NCI-H2081 (cell line): ENCODE results near the gene GID4.

Source experiments
- DNase-seq, 2 experiments: peaks; one replicate each; lab custom pipeline; 2025; lab: John Stamatoyannopoulos, UW

Gene GID4

DNA sequence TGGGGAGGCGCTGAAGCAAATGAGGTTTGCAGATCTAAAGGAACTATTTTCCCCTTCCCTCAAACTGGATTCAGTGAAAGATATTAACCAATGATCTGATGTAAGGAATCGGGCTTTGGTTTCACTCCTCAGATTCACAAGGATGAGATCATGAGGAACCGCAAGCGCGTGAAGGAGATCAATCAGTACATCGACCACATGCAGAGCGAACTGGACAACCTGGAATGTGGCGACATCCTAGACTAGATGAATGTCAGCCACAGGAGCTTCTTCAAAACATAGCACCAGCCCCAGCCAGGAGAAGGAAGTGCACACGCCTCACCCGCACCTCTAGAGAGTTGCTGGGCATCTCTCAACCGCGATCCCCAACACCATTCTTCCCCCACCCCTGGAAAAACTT lies 22.8 kb upstream of the GID4 start:
- DNase-seq: no peak

GRCh38 chr17:18017958-18018357 lies 21.2 kb upstream of the GID4 start:
- no peak for DNase-seq

GRCh38 chr17:18018411-18018921 lies 20.7 kb upstream of the GID4 start:
- DNase-seq: no peak

DNA sequence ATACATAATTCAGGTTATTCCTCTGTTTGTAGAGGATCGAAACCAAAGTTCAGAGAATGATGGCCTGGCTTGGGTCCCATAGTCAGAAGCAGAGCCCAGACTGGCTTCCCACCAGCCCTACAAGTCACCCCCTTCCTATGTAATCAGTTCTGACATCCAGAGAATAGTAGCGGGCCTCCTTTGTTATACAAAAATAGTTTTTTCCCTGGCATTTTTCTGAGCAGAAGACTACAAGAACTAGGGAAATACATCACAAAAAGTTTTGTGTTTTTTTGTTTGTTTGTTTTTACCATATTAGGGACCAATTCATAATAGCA lies 19.4 kb upstream of the GID4 start:
- DNase-seq: no peak

- no peak for DNase-seq
Measured at GRCh38 chr17:18020971-18021370, 18.2 kb upstream of the GID4 start.

- no peak for DNase-seq
Measured at GRCh38 chr17:18021372-18021771, 17.8 kb upstream of the GID4 start.

- DNase-seq: no peak
Measured at GRCh38 chr17:18025241-18025944, 13.8 kb upstream of the GID4 start.

DNA sequence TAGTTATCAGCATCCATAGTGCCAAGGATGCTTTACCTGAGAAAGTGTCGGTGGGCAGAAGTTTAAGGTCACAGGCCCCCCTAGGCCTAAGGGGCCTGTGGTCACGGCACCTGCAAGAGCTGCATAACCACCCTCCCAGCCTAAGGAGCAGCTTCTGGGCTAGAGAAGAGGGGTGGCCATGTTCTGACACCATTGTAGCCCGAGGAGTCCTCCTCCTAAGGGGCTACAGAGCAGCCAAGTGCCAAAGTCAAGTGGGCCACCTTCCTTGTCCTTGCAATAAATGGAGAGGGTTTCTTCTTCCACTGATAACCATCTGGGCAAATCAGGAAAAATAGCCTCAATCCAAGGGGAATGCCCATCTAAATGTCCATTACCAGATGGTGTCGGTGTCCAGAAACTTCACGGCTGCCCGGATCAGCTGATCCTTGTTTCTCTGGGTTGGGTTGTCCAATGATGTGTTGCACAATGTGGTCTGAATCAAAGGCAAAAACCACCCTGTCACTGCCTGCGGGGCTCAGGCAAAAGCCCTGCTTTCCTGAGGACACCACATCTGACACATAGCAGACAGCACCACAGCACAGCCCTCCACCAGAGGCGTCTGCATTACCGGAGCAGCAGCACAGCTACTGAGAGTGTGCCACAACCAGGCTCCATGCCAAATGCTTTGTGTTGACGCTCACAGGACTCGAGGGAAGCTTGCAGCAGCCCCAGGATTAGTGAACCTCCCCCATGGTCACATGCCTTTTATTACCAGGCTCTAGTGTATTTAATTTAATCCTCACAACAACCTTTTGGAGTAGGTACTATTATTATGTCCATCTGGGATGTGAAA lies 13.0 kb upstream of the GID4 start:
- DNase-seq: peak; percentile 30 to 68

GRCh38 chr17:18027280-18027679 lies 11.9 kb upstream of the GID4 start:
- DNase-seq: peak in 1 of 2 experiments; percentile 54

DNA sequence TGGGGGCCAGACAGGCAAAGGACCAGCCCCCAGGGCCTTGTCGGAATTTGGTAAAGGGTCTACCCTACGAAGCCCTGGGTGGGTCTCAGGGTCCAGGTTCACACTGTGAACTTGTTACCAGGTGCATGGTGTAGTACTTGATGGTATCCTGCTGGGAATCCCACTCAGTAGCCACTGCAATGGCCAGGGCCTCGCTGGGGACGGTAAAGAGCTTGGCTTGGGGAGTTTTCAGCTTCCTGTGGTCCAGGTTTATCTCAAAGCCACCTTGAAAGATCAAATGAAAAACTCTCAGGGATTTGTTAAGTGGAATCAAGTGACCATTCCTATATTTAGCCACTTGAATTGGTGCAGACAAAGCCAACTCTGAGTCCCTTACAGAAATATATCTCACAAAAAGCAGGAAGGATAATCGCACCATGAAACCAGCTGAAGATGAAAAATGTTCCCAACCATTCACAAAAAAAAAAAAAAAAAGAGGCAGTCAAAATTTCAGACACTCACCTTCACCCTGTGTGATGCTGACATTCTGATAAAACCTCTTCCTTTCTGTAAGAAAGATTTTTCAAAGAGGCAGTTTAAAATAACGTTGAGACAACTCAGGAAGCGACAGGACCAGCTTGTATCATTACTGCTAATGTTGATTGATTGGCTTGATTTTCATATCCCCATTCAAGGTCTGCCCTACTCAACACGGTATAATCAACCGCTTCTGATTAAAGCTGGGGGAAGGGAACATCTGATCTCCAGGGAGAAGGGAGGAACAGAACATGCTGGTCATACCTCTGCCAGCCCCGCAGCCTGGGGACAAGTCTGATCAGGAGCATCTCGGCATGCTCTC lies 10.9 kb upstream of the GID4 start:
- DNase-seq: peak in 1 of 2 experiments; percentile 50

DNA sequence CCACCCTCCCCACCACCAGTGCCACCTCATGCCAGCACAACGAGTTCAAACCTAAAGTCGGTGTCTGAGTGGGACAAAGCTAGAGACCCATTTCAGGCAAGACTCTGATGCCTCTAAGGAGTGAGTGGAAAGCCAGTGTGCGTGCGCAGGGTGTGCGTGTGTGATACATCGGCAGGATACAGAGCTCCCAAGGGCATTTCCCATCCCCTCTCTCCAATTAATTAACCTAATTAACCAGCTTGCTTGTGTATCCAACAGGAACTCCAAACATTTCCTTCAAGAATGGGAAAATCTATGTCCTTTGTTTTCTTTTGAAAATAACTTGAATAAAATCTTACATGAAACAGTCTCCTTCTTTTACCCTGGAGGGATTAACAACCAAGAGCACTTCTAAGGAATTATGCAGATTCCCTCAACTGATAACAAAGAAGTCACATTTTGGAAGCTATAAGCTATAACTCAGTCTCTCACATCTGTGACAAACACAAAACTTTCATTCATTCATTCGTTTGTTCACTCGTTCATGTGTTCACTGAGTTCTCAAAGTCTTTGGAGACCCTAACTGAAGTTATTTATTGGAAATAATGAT lies 10.2 kb upstream of the GID4 start:
- no peak for DNase-seq

DNA sequence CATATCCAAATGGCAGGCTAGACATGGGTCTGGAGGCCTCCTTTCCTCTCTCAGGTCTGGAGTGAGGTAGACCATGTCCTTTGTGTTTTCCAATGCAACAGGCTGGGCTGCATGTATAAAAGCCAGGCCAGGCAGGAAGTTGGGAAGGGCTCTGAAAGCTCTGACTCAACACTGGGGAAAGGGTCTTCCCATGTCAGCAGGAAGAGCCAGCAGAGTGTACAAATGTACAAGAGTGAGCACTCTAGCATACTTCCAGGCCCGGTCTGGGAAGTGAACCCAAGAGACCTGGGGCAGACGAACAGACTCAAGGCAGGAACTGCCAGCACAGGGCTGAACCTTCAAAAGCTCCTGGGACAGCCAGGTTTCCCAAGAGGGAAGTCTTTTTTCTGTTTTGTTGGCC lies 7.3 kb upstream of the GID4 start:
- no peak for DNase-seq

DNA sequence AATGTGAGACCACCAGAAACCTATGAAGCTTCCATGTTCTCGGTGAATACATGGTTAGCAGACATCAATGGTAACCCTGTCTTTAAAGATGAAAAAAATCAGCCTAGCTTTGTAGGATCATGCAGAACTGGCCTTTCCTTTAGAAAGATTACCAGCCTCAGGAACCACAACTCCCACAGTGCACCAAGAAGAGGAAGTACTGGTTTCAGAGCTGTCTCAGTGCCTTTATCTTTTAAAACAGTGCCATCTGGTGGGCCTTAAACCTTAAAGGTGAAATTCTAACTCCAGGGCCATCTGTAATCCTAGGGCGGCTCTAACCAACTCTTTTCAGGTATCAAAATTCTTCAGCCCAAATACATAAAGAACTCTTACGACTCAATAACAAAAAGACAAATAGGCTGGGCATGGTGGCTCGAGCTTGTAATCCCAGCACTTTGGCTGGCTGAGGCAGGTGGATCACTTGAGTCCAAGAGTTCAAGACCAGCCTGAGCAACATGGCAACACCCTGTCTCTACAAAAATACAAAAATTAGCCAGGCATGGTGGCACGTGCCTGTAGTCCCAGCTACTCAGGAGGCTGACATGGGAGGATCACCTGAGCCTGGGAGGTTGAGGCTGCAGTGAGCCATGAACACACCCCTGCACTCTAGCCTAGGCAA lies 5.6 kb upstream of the GID4 start:
- peak; percentile 56 to 77 for DNase-seq

GRCh38 chr17:18035704-18036103 lies 3.5 kb upstream of the GID4 start:
- DNase-seq: no peak

DNA sequence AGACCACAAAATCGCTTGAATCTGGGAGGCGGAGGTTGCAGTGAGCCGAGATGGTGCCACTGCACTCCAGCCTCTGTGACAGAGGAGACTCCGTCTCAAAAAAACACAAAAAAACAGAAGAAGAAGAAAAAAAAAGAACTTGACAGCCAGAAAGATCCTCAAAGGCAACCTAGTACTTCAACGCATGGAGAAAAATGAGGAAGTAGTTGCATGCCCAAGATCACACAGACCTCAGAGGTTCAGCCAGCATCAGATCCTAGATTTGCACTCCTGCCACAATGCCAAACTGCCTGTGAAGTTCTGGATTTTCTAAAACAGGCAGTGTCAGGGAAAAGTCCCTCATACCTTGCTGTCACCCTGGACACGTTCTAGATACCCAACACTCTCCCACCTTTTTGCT lies 1.7 kb upstream of the GID4 start:
- DNase-seq: no peak

GRCh38 chr17:18038149-18038850 lies 908 bp upstream of the GID4 start:
- DNase-seq: no peak

DNA sequence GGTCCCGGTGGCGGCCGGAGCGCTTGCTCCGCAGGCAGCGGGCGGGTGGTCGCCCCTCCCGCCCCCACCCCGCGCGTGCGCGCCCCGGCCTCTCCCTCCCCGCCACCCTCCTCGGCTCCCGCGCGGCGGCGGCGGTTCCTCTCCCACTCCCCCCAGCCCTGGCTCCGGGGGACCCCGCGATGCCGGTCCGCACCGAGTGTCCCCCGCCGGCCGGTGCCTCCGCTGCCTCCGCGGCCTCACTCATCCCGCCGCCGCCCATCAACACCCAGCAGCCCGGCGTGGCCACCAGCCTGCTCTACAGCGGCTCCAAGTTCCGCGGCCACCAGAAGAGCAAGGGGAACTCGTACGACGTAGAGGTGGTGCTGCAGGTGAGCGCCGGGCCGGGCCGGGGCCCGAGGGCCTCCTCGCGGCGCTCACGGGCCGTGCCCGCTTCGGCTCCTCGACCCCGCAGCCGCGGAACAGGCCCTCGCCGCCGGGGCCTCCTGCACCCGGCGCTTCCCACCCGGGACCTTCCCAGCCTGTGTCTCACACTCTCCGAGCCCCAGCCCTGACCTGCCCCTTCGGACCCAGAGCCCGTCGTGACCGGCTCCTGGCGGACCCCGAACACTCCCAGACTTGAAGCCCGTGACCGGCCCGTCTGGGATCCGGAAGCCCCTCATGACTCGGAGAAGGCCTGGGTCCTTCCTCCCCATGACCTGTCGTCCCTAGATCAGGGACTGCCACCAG lies 490 bp downstream of the GID4 start:
- peak in 1 of 2 experiments; percentile 28 for DNase-seq

GRCh38 chr17:18040261-18040858 lies 1.2 kb downstream of the GID4 start:
- no peak for DNase-seq

- no peak for DNase-seq
Measured at GRCh38 chr17:18041776-18042175, 2.6 kb downstream of the GID4 start.

DNA sequence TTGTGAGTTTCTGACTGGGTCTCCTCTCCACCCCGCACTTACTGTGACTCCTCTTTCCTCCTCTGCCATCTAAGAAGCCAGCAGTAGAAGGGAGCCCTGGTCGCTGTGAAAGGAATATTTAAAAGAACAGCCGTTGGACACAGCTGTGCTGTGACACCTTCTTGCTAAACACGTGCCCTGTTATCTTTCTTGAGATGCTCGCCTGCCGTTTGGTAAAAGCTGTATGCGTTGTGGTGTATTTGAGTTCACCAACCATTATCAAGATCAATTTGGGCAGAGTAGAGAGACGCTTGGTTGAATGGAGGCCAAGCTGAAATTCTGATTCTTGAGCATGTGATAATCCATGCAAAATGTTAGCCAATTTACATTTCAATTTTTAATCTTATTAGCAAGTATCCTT lies 3.8 kb downstream of the GID4 start:
- no peak for DNase-seq
